C4-2B (cell line): ENCODE data around the gene LRRC27.

Experiments
- CTCF ChIP-seq: fragments of 450-650 bp; conservative IDR thresholded peaks from 2 replicates; pipeline ENCODE4 v1.5.1; 2017; ENCODE audit warnings: mild to moderate bottlenecking
- ZFX ChIP-seq: fragments of 450-650 bp; IDR thresholded peaks from 2 replicates; pipeline ENCODE4 v1.6.1; 2017

DNA sequence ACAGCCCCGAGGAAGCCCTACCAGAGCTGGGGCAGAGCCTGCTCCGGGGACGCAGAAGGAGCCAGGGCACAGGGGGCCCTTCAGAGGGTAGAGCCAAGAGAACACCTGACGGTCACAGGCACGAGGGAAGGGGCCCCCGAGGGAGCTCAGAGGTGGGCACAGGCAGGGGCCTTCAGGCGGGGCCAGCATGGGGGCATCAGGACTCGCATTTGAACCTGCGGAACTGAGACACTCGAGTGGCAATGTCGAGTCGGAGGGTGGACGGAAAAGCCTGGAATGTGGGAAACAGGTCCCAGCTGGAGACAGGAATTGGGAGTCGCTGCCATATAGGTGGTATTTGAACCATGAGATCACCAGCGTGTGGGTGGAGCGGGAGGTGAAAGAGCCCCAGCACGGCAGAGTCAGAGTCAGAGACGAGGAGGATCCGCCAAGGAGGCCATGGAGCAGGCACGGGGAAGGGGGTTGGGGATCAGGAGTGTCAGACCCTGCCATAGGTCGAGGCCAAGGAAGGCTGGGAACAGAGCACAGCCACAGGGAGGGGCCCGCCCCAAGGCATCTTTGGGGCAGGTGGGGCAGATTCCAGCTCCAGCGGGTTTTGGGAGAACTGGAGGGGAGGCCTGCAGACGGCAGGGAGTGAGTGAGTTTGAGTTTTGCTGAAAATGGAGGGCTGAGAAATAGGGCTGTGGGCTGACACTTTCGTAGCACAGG is 38.0 kb upstream of the LRRC27 start:
- TF ChIP-seq CTCF (no peak), ZFX (no peak)
